Activated CD4-positive, alpha-beta T cell treated with anti-CD3 and anti-CD28 coated beads for 48 hours (primary cell): ENCODE data around the gene MORF4L1.
"Not testable (repeated sequence)": the region's sequence is repeated elsewhere in the genome, so short reads cannot be mapped to it uniquely, and the experiment has no call there.

ENCODE experiments used
- DNase-seq: peaks from one replicate; pipeline ENCODE4 v3.0.0-alpha.2; 2020

MORF4L1 gene

GRCh38 chr15:78872155-78872971 is at the start of gene MORF4L1:
Gene MORF4L1 (plus strand): TSS chr15:78872890. CDS start chr15:78873018, 128 bp downstream.
- DNase-seq, result peak; percentile 96

GRCh38 chr15:78828920-78829319 is 43.8 kb upstream of the MORF4L1 start:
- DNase-seq, result no peak

GRCh38 chr15:78830514-78831228 is 42.0 kb upstream of the MORF4L1 start:
- DNase-seq, result no peak

- no peak for DNase-seq
These were observed 41.2 kb upstream of the MORF4L1 start for GRCh38 chr15:78831229-78832207.

GRCh38 chr15:78836333-78836732 is 36.4 kb upstream of the MORF4L1 start:
- DNase-seq, result no peak

GRCh38 chr15:78837131-78837530 is 35.6 kb upstream of the MORF4L1 start:
- no peak for DNase-seq

- no peak for DNase-seq
These were observed 35.1 kb upstream of the MORF4L1 start for GRCh38 chr15:78837543-78837942.

GRCh38 chr15:78838489-78838888 is 34.2 kb upstream of the MORF4L1 start:
- no peak for DNase-seq

- DNase-seq, result not testable (repeated sequence)
These were observed 33.5 kb upstream of the MORF4L1 start for GRCh38 chr15:78839151-78839550.

- DNase-seq, result no peak
These were observed 31.9 kb upstream of the MORF4L1 start for GRCh38 chr15:78840661-78841375.

GRCh38 chr15:78841376-78841706 is 31.3 kb upstream of the MORF4L1 start:
- DNase-seq, result no peak

- no peak for DNase-seq
These were observed 30.8 kb upstream of the MORF4L1 start for GRCh38 chr15:78841891-78842290.

- no peak for DNase-seq
These were observed 30.2 kb upstream of the MORF4L1 start for GRCh38 chr15:78842519-78842918.

- not testable (repeated sequence) for DNase-seq
These were observed 25.8 kb upstream of the MORF4L1 start for GRCh38 chr15:78846906-78847305.

- not testable (repeated sequence) for DNase-seq
These were observed 25.2 kb upstream of the MORF4L1 start for GRCh38 chr15:78847387-78847906.

- no peak for DNase-seq
These were observed 22.3 kb upstream of the MORF4L1 start for GRCh38 chr15:78850352-78850751.

- DNase-seq, result no peak
These were observed 21.5 kb upstream of the MORF4L1 start for GRCh38 chr15:78850941-78851755.

- no peak for DNase-seq
These were observed 19.2 kb upstream of the MORF4L1 start for GRCh38 chr15:78853500-78853899.

- DNase-seq, result no peak
These were observed 17.8 kb upstream of the MORF4L1 start for GRCh38 chr15:78854833-78855372.

- DNase-seq, result no peak
These were observed 16.9 kb upstream of the MORF4L1 start for GRCh38 chr15:78855746-78856145.
